Progenitor cell of endocrine pancreas (in vitro differentiated cells): Measurements from ENCODE around the gene LGALS9. TPM values are rescaled to one million over a fixed set of nuclear protein-coding genes. Genes with fewer than 3 reads are reported as not detected.
"Not testable (repeated sequence)": the region's sequence is repeated elsewhere in the genome, so short reads cannot be mapped to it uniquely, and the experiment has no call there.

Experiments
- DNase-seq: peaks from one replicate; pipeline ENCODE4 v3.0.0; 2021; ENCODE audit warnings: low spot score; ENCODE audit not compliant: unreplicated experiment
- H3K27ac Mint-ChIP-seq: 2 replicates; pipeline ENCODE4 v1.8.0; 2021; ENCODE audit warnings: mild to moderate bottlenecking, moderate library complexity, mixed read lengths
- H3K27me3 Mint-ChIP-seq: 2 replicates; pipeline ENCODE4 v1.8.0; 2021; ENCODE audit warnings: mixed read lengths
- H3K36me3 Mint-ChIP-seq: 2 replicates; pipeline ENCODE4 v1.8.0; 2022; ENCODE audit warnings: mixed read lengths; ENCODE audit not compliant: insufficient read depth
- H3K4me1 Mint-ChIP-seq: 2 replicates; pipeline ENCODE4 v1.8.0; 2021; ENCODE audit warnings: low read depth, mixed read lengths
- H3K4me3 Mint-ChIP-seq: 2 replicates; pipeline ENCODE4 v1.8.0; 2021; ENCODE audit warnings: low read depth, mild to moderate bottlenecking, moderate library complexity, mixed read lengths
- H3K9me3 Mint-ChIP-seq: 2 replicates; pipeline ENCODE4 v1.8.0; 2021; ENCODE audit warnings: low read depth, mixed read lengths
- total RNA-seq: library from RNA; stranded (reverse); gene quantifications from 2 replicates; pipeline ENCODE4 v1.2.1, GENCODE V29; 2021
- TF ChIP-seq, protein P1 (sequence below): fragments of 200-600 bp; sonication (generic); IDR thresholded peaks from one replicate; pipeline ENCODE4 v1.5.0; 2021; ENCODE audit warnings: antibody characterized with exemption, mild to moderate bottlenecking; ENCODE audit not compliant: unreplicated experiment

The LGALS9 gene
- total RNA-seq, 1 donor from 2014 or later: 2.1 TPM

DNA sequence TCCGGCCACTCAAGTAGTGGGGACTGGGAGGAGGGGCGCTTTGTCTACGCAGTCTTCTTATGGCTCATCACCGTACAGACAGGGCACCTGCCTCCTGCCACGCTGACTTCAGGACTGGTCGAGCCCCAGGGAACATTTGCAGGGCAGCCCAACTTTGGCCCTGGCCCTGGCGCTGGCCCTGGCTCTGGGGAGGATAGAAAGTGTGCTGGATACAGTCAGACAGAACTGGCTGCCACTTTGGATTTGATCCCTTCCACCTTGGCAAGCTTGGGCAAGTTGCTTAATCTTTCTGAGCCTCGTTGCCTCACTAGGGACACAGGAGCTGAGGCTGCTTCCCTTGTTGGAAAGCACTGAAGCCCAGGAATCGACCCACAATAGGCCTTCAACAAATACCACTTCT, 13.6 kb downstream of the LGALS9 start:
- Mint-ChIP-seq H3K27me3 (peaks cover 7% of the 10 kb centered on the region), H3K27ac (no peak overlapping the region), H3K9me3 (no peaks in the 10 kb centered on the region), H3K4me1 (peaks cover 15% of the 10 kb centered on the region), H3K4me3 (no peak overlapping the region), H3K36me3 (no peaks in the 10 kb centered on the region)
- DNase-seq: no peak
- TF ChIP-seq, protein P1, sequence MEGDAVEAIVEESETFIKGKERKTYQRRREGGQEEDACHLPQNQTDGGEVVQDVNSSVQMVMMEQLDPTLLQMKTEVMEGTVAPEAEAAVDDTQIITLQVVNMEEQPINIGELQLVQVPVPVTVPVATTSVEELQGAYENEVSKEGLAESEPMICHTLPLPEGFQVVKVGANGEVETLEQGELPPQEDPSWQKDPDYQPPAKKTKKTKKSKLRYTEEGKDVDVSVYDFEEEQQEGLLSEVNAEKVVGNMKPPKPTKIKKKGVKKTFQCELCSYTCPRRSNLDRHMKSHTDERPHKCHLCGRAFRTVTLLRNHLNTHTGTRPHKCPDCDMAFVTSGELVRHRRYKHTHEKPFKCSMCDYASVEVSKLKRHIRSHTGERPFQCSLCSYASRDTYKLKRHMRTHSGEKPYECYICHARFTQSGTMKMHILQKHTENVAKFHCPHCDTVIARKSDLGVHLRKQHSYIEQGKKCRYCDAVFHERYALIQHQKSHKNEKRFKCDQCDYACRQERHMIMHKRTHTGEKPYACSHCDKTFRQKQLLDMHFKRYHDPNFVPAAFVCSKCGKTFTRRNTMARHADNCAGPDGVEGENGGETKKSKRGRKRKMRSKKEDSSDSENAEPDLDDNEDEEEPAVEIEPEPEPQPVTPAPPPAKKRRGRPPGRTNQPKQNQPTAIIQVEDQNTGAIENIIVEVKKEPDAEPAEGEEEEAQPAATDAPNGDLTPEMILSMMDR: no peak

DNA sequence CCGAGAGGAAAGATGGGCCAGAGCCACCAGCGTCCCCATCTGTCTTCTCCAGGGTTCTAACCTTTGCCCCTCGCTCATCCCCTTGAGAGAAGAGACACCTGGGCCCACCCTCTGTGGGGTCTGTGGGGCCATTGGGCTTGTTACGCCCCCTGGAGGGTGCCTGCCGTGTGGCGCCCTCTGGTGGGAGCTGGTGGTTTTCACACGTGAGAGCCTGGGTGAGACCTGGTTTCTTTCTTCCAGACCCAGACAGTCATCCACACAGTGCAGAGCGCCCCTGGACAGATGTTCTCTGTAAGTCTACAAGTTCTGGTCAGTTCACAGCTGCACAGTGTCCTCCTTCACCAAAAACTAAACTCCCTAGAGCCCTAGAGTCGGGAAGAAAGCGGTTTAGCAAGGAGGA, 14.6 kb downstream of the LGALS9 start:
- not testable (repeated sequence) for H3K4me3 Mint-ChIP-seq, H3K4me1 Mint-ChIP-seq, DNase-seq, H3K36me3 Mint-ChIP-seq, H3K27me3 Mint-ChIP-seq, H3K9me3 Mint-ChIP-seq
- peak overlapping the region; percentile 59 for H3K27ac Mint-ChIP-seq

DNA sequence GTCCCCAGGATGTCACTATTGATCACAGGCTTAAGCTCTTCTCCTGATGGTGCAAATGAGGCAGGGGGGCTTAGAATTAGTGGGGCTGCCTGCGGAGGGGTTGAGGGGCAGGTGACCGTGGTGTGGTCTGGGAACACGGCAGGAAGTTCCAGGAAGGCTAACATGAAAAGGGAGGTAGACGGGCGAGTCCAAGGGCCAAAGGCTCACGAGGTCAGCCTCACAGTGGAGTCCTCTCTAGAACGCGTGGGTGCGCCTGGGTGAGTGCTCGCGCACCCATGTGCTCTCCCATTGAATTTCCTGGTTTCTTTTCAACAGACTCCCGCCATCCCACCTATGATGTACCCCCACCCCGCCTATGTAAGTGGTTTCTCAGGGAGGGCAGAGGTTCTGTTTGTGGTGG, 15.2 kb downstream of the LGALS9 start:
- TF ChIP-seq, protein P1: no peak
- Mint-ChIP-seq H3K9me3 (no peaks in the 10 kb centered on the region), H3K36me3 (no peaks in the 10 kb centered on the region), H3K27me3 (peaks cover 7% of the 10 kb centered on the region), H3K4me1 (peaks cover 3% of the 10 kb centered on the region), H3K27ac (no peak overlapping the region), H3K4me3 (no peak overlapping the region)
- no peak for DNase-seq

DNA sequence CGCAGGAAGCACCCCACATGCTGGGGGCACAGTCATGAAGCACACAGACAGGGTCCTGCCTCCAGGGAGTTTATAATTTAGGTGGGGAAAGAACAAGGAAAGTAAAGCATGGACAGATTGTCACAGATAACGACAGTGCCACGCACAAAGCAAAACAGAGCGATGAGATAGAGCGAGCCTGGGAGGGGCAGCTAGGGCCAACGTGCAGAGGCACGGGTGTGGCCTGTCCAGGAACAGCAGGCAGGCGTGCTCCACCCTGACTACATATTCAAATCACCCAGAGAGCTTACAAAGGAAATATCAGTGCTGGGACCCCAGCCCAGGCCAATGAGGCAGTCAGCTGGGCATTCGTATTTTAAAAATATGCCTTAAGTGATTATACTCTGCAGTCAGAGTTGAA, 16.8 kb downstream of the LGALS9 start:
- Mint-ChIP-seq H3K36me3 (no peaks in the 10 kb centered on the region), H3K9me3 (no peaks in the 10 kb centered on the region), H3K27ac (no peak overlapping the region), H3K4me1 (peaks cover 2% of the 10 kb centered on the region), H3K27me3 (peaks cover 12% of the 10 kb centered on the region), H3K4me3 (no peak overlapping the region)
- DNase-seq: no peak
- TF ChIP-seq, protein P1: no peak

- not testable (repeated sequence) for H3K27ac Mint-ChIP-seq, H3K36me3 Mint-ChIP-seq, H3K4me3 Mint-ChIP-seq, H3K9me3 Mint-ChIP-seq, DNase-seq, H3K4me1 Mint-ChIP-seq
- H3K27me3 Mint-ChIP-seq: peaks cover 12% of the 10 kb centered on the region
Measured at GRCh38 chr17:27649111-27649571, 18.2 kb downstream of the LGALS9 start.

DNA sequence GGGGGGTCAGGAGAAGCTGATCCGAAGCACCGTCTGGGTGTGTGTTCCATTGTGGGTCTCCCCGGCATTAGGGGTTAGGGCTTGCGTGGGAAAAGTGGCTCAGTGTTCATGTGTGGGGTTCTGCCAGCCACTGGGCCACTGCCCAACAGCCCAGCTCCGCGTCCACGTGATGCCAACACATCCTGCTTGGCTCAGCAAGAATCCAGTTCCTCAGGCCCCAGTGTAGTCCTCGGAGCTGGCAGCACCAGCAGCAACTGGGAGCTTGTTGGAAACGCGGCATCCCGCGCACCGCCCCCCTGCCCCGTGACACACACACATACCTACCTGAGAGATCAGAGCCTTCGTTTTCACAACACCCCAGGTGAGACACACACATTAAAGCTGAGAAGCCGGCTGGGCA, 18.9 kb downstream of the LGALS9 start:
- Mint-ChIP-seq H3K9me3 (no peaks in the 10 kb centered on the region), H3K27me3 (peaks cover 17% of the 10 kb centered on the region), H3K4me3 (no peak overlapping the region), H3K36me3 (no peaks in the 10 kb centered on the region), H3K4me1 (peaks cover 2% of the 10 kb centered on the region), H3K27ac (no peak overlapping the region)
- DNase-seq: no peak
- TF ChIP-seq, protein P1: no peak
